WI38 (cell line): ENCODE measurements around the gene ZDHHC17.
A peak's percentile ranks its signal among the peaks of the same experiment; 100 is the strongest.

ENCODE experiments used
- H3K4me3 ChIP-seq: 2 replicates; pipeline ENCODE4 v1.5.1; 2011; ENCODE audit warnings: low read depth, mild to moderate bottlenecking, control low read depth, low read length
- TF ChIP-seq, protein P1 (sequence below): IDR thresholded peaks from 2 replicates; pipeline ENCODE4 v1.5.1; 2012; ENCODE audit warnings: low read depth, mild to moderate bottlenecking, control low read depth, low read length

The ZDHHC17 gene

DNA sequence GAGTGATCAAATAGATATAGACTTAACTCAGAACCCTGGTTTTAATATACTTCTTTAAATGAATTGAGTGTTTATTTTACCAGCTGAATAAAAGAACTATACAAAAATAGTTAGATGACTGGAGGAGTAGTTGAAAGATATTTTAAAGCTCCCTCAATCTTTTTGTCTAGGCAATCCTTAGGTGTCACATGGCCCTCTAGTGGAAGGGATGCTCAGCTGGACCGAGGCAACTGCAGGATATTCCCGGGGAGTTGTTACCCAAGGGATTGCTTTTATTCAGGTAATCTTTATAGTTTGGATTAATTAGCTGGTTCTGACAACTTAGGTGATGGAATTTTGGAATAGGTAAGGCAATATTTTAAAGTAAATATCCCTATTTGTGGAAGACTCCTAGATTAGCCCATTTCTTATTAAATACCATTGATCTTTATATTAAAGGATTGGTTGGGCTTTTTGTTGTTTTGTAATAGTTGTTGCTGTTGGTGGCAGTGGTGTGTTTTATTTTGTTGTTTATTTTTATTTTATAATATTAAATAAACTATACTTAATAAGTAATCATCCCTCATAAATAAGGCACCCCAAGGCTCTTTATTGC is 57.1 kb downstream of the ZDHHC17 start:
- H3K4me3 ChIP-seq = no peak overlapping the region

DNA sequence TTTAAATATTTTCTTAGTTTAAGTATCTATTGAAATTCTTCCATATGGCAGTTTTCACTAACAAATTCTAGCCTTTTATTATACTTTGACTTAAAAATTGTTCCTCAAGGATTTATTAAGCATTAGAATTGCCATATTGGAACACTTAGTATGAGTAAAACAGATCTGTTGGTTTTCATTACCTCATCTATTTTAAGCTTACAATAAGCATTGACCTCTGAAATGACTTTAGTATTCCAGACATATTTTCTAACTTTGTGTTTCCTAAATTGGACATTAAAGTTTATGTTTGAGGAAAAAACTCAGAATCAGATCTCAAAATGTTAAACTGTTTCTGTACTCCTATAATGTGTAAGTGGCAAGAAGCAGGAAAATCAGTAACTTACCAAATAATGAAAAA is 66.5 kb downstream of the ZDHHC17 start:
- no peak overlapping the region for H3K4me3 ChIP-seq
- TF ChIP-seq, protein P1, sequence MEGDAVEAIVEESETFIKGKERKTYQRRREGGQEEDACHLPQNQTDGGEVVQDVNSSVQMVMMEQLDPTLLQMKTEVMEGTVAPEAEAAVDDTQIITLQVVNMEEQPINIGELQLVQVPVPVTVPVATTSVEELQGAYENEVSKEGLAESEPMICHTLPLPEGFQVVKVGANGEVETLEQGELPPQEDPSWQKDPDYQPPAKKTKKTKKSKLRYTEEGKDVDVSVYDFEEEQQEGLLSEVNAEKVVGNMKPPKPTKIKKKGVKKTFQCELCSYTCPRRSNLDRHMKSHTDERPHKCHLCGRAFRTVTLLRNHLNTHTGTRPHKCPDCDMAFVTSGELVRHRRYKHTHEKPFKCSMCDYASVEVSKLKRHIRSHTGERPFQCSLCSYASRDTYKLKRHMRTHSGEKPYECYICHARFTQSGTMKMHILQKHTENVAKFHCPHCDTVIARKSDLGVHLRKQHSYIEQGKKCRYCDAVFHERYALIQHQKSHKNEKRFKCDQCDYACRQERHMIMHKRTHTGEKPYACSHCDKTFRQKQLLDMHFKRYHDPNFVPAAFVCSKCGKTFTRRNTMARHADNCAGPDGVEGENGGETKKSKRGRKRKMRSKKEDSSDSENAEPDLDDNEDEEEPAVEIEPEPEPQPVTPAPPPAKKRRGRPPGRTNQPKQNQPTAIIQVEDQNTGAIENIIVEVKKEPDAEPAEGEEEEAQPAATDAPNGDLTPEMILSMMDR = no peak

More for the DNA sequence above, 57.1 kb downstream of the ZDHHC17 start:
- TF ChIP-seq, protein P1 = peak; percentile 68

DNA sequence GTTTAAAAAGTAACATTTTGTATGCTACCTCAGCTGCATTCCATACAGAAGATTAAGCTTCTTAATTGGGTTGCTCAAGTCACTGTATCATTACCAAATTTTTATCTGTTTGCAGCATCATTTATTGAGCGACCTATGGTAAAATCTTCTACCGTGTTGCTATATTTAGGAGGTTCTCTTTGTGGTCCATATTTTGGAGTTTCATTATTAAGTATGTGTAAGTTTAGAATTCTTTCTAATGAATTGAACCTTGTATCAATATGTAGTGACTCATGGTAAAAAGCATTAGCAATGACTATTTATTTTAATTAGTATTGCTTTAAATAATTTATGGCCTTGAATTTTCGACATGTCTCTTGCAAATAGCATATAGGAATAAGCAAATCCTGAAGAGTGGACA is 72.7 kb downstream of the ZDHHC17 start:
- no peak overlapping the region for H3K4me3 ChIP-seq
- TF ChIP-seq, protein P1 = no peak

DNA sequence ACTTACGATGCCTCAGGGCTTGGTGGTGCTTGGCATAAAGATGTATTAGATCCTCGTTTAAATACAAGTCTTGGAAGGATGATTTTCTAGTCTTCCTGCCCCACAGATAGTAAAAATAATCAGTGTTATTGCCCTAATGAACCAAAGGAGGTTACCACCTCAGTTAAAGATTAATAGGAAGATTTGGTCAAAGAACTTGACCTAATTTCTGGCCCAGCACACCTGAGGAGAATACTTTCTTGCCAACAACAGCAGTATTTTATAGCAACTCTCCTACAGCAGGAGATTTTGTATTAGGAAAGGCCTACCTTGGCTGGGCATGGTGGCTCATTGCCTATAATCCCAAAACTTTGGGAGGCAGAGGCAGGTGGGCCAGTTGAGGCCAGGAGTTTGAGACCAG is 83.3 kb downstream of the ZDHHC17 start:
- TF ChIP-seq, protein P1 = no peak
- H3K4me3 ChIP-seq = no peak overlapping the region

DNA sequence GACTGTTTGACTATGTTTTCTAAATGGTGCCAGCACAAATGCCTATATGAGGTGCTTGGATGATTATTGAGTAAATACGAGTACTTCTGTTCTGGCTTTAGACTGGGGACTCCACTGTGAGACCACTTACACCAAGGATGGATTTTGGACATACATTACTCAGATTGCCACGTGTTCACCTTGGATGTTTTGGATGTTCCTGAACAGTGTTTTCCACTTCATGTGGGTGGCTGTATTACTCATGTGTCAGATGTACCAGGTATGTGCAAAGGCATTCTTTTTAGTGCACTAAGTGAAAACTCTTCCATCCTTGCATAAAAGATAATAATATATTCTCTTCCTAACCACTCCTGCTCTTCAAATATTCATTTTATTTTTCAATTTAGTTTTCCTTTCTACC is 84.2 kb downstream of the ZDHHC17 start:
- TF ChIP-seq, protein P1 = no peak

DNA sequence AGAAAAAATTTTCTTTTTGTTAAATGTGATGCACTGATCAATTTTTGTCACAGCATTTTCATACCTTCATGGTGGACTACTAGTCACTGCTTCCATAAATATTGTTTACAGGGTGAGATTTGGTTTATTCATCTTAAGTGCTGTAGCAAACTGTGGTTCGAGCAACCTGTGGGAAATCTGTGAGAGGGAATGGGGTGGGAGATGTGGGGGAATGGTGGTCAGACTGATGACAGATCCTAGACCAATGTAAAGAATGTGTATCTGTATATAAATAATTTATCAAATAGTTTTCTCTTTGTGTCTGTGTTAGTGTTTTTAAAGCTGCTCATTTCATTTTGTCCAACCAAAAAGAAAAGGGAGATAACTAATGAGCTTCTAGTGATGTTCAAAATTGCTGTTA is 88.2 kb downstream of the ZDHHC17 start:
- TF ChIP-seq, protein P1 = no peak
- H3K4me3 ChIP-seq = no peak overlapping the region

More for the DNA sequence above, 84.2 kb downstream of the ZDHHC17 start:
- no peak overlapping the region for H3K4me3 ChIP-seq

DNA sequence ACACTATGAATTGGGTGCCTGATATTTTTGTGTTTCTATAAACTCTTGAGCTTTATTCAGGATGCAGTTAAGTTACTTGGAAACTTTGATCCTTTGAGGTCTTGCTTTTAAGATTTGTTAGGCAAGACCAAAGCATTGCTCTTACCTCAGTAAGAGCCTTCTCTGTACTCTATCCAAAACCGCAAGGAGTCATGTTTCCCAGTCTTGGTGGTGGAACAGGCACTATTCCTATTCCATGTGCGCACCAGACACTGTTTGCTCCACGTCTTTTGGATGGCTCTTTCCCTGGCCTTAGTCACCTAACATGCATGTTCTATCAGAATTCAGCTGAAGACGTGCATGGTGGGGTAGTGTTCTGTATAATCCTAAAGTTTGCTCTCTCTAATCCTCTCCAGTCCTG is 91.4 kb downstream of the ZDHHC17 start:
- no peak overlapping the region for H3K4me3 ChIP-seq
- TF ChIP-seq, protein P1 = no peak
